Measurements from ENCODE around the gene PDGFC. TPM values are rescaled to one million over a fixed set of nuclear protein-coding genes. Genes with fewer than 3 reads are reported as not detected.

The PDGFC gene
- total RNA-seq, 4 donors from 2014 or later, result 28.0 to 43.9 (median 34.8) TPM

DNA sequence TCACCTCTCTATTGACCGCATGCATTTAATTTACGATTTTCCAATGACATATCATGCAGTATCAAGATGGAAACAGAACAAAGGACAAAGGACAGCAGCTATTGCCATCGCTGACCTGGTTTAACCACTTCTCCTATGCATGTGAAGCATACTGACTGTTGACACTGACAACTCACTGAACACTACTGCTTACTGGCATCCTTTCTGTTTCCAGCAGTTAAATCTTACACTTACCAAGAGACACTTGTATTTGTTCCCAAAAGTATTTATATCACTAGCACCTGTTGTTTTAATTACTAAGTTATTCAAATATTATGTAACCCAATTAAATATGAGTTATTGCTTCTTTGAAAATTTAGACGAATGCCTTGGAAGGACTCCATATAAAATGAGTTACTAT, 176.7 kb downstream of the PDGFC start:
- no peak overlapping the region for H3K4me3 ChIP-seq
- ATAC-seq, result no peak
- H3K27me3 ChIP-seq, result no peaks in the 10 kb centered on the region
- H3K36me3 ChIP-seq, result no peaks in the 10 kb centered on the region
- H3K27ac ChIP-seq, result no peak overlapping the region
- no peaks in the 10 kb centered on the region for H3K9me3 ChIP-seq
- H3K4me1 ChIP-seq, result peaks cover 4 to 46% (median 13%) of the 10 kb centered on the region in 3 donors
- 20 to 75% methylated on average over 2 to 4 of the region's 4 CpGs for WGBS, 2 donors (ENCODE audit: low coverage in 1 of 2)
- TF ChIP-seq CTCF (IDR thresholded peaks at IDR 0.05) (no peak), POLR2A (IDR thresholded peaks at IDR 0.05) (no peak)

DNA sequence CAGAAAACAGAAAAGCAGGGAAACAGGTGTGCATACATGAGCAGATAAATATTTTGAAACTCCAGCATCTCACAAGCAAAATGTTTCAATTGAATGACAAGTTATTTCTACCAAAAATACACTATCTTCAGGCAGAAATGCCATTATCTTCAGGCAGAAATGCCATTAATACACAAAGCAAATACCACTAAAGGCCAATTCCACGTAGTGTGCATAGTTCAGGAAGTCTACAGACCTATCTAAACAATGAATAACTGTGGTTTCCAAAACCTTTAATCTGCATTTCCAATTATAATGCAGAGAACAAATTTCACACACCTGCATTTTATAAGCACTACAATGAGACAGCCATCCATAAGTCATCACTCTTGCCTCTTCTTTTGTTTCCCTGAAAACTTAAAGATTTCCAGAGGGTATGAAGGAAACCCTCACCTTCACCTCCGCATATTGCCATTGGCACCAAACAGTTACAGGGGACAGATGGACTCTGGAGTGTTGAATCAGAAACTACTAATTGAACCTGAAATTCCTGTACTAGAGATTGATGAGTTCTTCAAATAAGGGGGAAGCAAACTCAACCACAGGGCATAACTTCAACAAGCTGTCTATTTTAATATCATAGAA, 179.0 kb downstream of the PDGFC start:
- H3K9me3 ChIP-seq, result no peaks in the 10 kb centered on the region
- peaks cover 0 to 31% (median 4%) of the 10 kb centered on the region in 3 donors for H3K4me1 ChIP-seq
- no peak overlapping the region for H3K27ac ChIP-seq
- no peaks in the 10 kb centered on the region for H3K36me3 ChIP-seq
- 81 to 90% methylated on average over 2 of the region's 2 CpGs for WGBS, 2 donors (ENCODE audit: low coverage in 1 of 2)
- no peaks in the 10 kb centered on the region for H3K27me3 ChIP-seq
- ATAC-seq, result no peak
- no peak overlapping the region for H3K4me3 ChIP-seq
- TF ChIP-seq CTCF (IDR thresholded peaks at IDR 0.05) (no peak), POLR2AphosphoS5 (IDR thresholded peaks at IDR 0.05) (no peak), EP300 (IDR thresholded peaks at IDR 0.05) (no peak), POLR2A (IDR thresholded peaks at IDR 0.05) (no peak)

DNA sequence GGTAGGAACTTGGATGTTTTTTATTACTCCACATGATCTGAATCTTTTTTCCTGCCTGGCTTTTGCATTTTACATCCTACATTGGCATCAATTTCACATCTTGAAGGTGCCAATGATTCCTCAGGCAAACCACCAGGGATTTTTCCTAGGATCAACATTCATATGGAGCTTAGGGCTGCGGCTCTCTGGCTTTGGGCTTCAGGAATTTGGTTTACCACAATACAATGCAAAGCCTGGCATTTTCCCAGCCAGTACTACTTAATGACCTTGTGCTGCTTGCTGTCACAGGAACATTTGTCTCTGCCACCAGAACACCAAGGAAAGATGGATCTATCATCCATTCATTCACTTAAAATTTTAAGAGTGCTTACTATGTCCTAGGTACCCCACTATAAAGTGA, 180.7 kb downstream of the PDGFC start:
- H3K4me1 ChIP-seq, result peaks cover 0 to 29% (median 4%) of the 10 kb centered on the region in 3 donors
- no peaks in the 10 kb centered on the region for H3K27me3 ChIP-seq
- H3K27ac ChIP-seq, result no peak overlapping the region
- 64% methylated on average over 1 of the region's 1 CpG; no CpG with 5 or more reads in 1 of the 2 donors for WGBS, 2 donors (ENCODE audit: low coverage in 1 of 2)
- ATAC-seq, result no peak
- TF ChIP-seq POLR2A (IDR thresholded peaks at IDR 0.05) (no peak), CTCF (IDR thresholded peaks at IDR 0.05) (no peak), EP300 (IDR thresholded peaks at IDR 0.05) (no peak), POLR2AphosphoS5 (IDR thresholded peaks at IDR 0.05) (no peak)
- H3K36me3 ChIP-seq, result no peaks in the 10 kb centered on the region
- H3K4me3 ChIP-seq, result no peak overlapping the region
- H3K9me3 ChIP-seq, result no peaks in the 10 kb centered on the region

GRCh38 chr4:156788782-156789181, 182.8 kb downstream of the PDGFC start:
- H3K27ac ChIP-seq, result no peak overlapping the region
- H3K36me3 ChIP-seq, result no peaks in the 10 kb centered on the region
- ATAC-seq, result no peak
- H3K4me1 ChIP-seq, result peaks cover 0 to 10% (median 4%) of the 10 kb centered on the region in 3 donors
- H3K9me3 ChIP-seq, result no peaks in the 10 kb centered on the region
- no peaks in the 10 kb centered on the region for H3K27me3 ChIP-seq
- TF ChIP-seq POLR2A (IDR thresholded peaks at IDR 0.05) (no peak), EP300 (IDR thresholded peaks at IDR 0.05) (no peak), POLR2AphosphoS5 (IDR thresholded peaks at IDR 0.05) (no peak), CTCF (IDR thresholded peaks at IDR 0.05) (no peak)
- no peak overlapping the region for H3K4me3 ChIP-seq

GRCh38 chr4:156786713-156787112, 184.9 kb downstream of the PDGFC start:
- no peak overlapping the region for H3K4me3 ChIP-seq
- TF ChIP-seq POLR2A (IDR thresholded peaks at IDR 0.05) (no peak), POLR2AphosphoS5 (IDR thresholded peaks at IDR 0.05) (no peak), CTCF (IDR thresholded peaks at IDR 0.05) (no peak), EP300 (IDR thresholded peaks at IDR 0.05) (no peak)
- peaks cover 0 to 10% (median 4%) of the 10 kb centered on the region in 3 donors for H3K4me1 ChIP-seq
- H3K27me3 ChIP-seq, result no peaks in the 10 kb centered on the region
- H3K27ac ChIP-seq, result no peak overlapping the region
- no peaks in the 10 kb centered on the region for H3K9me3 ChIP-seq
- no peak for ATAC-seq
- H3K36me3 ChIP-seq, result no peaks in the 10 kb centered on the region

All from gastroesophageal sphincter (tissue), 4 donors.